Left cardiac atrium (tissue), 4 donors: ENCODE measurements around the gene SAC3D1. TPM values are rescaled to one million over a fixed set of nuclear protein-coding genes. Genes with fewer than 3 reads are reported as not detected.

Experiments
- ATAC-seq, 2 donors: fragments of 200-7000 bp; cut with Tn5 transposase; one replicate each; pipeline ENCODE4 v1.9.1; 2020; ENCODE audit warnings: mild to moderate bottlenecking in 2 of 2, moderate library complexity in 2 of 2
- DNase-seq: peaks from one replicate; pipeline ENCODE4 v3.0.0-alpha.2; 2020
- intact Hi-C, 2 donors: fragments of 100-400 bp; cut with DNase I; formaldehyde crosslinking; loops; one replicate each; pipeline versions ENCODE4 v1.14.1 to v1.15.1; 2022 to 2023
- microRNA-seq, 2 donors: library from miRNA; unstranded; fragments of <30 nt; microRNA quantifications; one replicate each; pipeline ENCODE4 v1.2.0, GENCODE V29; 2020
- total RNA-seq, 2 donors: library from RNA; stranded (reverse); fragmentation: NEBNext Ultra II Directional; extraction: Animal tissue kit (Norgen Biotek cat#: 25700); gene quantifications; one replicate each; pipeline ENCODE4 v1.2.1, GENCODE V29; 2021
- donor health status: DM: no; HTN: yes; CAD: no.
- donor health status: DM: no; HTN: yes; CAD: no; lungs with severe emphysema.
- donor health status: DM: yes; HTN: yes; CAD: no.
- donor health status: Dilated cardiomyopathy.

SAC3D1 gene
- total RNA-seq, 2 donors from 2014 or later: 5.2 to 9.5 TPM

DNA sequence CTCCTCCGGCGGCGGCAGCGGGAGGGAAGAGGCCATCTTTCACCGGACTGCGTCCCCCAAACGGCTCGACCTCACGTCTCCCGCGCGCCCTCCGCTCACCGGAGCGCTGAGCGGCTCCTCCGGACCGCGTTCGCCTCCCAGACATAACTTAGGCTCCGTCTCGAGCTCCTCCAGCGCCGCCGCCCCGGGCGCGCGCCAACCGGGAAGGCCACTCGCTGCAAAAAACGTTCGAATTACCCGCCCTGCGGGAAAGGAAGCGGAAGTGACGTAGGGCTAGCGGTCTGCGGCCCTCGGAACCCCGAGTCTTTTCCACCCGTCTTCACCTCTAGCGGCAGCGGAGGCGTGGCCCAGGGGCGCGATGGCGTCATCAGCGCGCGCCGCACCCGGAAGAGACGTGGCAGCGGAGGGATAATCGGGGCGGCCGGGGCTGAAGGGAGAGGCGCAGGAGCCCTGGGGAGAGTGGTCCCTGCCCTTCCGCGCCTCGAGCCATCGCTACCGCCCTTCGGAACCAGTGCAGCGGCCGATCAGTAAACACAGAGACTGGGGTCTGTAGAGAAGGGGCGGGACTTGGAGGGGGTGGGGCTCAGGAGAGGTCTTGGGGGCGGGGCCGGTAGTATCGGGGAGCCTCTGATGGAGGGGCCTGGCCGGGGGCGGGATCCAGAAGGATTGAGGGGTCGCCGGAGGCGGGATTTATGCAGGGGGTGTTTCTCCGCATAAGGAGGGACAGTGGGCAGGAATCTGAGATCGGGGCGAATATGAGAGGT, 43.0 kb downstream of the SAC3D1 start, which contains the start of the genes CDCA5 and ZFPL1:
Gene CDCA5, minus strand, starts transcription at position 207 of the 764 bp plus-strand sequence. Its CDS starts 62 bp downstream, at position 145.
Gene ZFPL1, plus strand, starts transcription at position 389 of the 764 bp plus-strand sequence. CDS start 477 bp downstream, outside the sequence.
- ATAC-seq (peak; percentile 97 to 99), DNase-seq (peak; percentile 95)

DNA sequence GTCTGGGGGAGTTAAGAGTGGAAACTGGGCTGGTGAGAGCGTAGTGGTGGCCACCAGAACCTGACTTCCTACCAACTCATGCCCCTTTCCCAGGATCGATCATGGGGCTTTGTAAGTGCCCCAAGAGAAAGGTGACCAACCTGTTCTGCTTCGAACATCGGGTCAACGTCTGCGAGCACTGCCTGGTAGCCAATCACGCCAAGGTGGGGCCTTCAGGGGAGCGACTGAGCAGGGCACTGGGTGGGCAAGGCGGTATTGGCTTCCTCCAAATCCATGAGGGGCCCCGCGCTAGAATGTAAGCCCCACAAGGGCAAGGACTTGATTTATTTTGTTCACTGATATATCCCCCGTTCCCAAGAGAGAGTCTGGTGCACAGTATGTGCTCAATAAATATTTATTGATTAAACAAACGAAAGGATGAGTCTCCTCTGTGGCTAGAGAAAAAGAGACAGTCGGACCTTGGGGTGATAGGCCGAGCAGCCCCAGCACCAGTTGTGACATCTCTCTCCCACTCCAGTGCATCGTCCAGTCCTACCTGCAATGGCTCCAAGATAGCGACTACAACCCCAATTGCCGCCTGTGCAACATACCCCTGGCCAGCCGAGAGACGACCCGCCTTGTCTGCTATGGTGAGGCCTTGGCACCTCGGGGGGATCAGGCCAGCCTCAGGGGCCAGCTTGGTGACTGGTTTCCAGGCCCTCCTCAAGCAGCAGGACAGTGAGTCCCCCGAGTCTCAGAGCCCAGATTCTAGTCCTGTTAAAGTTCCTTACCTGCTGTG, 43.8 kb downstream of the SAC3D1 start:
- intact Hi-C loops: no loop called here
- ATAC-seq: peak in 1 of 2 donors; percentile 1
- DNase-seq: no peak

More for the DNA sequence above, 43.0 kb downstream of the SAC3D1 start, which contains the start of the genes CDCA5 and ZFPL1:
- intact Hi-C loops: no loop called here

DNA sequence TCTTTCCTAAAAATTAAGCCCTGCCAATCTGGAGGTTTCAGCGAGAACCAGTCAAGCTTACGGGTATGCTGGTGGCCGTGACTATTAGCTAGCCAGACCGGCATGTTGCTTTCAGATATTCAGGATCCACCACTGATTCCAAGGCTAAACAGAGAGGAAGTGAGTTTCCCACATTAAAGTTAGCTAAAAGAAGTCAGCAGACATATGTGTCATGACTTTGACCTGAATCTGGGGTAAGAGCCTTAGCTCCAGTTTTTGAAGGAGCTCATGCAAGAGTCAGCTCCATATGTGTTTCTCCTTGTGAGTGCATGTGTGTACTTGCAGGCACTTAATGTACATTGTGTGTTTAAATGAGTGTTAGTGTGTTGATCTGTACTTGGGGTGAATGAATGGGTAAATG, 44.4 kb downstream of the SAC3D1 start:
- DNase-seq (no peak), ATAC-seq (no peak)
- intact Hi-C loops: no loop called here

DNA sequence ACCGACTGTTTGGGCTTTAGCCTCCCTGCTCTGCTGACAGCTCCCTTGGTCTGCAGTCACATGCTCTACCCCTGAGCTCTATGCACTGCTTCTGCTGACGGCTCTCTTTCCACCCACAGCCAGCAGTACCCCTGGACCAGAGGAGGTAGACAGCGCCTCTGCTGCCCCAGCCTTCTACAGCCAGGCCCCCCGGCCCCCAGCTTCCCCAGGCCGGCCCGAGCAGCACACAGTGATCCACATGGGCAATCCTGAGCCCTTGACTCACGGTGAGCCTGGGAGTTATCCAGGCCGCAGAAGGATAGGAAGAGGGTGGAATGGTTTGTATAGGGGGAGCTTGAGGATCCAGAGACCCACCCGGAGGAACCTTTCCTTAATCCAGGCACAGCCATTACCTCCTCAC, 45.8 kb downstream of the SAC3D1 start:
- no peak for ATAC-seq
- intact Hi-C loops: no loop called here
- no peak for DNase-seq

DNA sequence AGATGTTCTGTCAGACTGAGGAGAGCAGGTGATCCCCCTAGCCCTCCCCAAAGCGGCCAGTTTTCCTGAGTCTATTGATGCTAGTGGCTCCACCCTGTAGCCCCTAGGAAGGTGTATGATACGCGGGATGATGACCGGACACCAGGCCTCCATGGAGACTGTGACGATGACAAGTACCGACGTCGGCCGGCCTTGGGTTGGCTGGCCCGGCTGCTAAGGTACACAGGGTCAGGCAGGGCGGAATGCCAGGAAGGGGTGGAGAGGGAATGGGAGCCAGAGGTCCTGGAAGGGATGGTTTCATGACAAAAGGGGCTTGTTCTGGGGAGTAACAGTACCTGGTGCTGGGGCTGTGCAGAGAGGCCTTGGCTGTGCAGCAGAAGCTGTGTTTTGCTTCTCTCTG, 46.2 kb downstream of the SAC3D1 start:
- ATAC-seq: no peak
- no peak for DNase-seq
- intact Hi-C loops: no loop called here

DNA sequence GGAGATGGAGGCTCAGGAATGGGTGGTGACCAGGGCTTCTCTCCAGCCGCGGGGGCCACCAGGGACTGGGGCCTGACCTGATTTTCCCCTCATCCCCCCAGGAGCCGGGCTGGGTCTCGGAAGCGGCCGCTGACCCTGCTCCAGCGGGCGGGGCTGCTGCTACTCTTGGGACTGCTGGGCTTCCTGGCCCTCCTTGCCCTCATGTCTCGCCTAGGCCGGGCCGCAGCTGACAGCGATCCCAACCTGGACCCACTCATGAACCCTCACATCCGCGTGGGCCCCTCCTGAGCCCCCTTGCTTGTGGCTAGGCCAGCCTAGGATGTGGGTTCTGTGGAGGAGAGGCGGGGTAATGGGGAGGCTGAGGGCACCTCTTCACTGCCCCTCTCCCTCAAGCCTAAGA, 46.8 kb downstream of the SAC3D1 start:
- ATAC-seq (no peak), DNase-seq (no peak)

DNA sequence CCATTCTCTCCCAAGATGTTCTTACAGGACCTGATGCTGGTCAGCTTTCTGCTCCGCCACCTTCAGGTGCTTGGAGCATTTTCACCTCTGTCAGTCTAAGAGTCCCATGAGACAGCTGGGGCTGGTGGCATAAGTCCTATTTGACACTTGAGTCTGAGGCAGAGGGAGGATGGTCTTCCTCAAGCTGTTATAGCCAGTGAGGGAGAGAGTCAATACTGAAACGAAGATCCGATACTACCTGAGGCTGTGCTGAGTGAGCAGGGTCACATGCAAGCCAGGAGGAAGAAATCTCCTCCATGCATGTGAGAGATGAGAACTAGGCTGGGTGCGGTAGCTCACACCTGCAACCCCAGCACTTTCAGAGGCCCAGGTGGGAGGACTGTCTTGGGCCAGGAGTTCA, 48.6 kb downstream of the SAC3D1 start:
- ATAC-seq (no peak), DNase-seq (no peak)
- intact Hi-C loops: no loop called here

More for the DNA sequence above, 46.8 kb downstream of the SAC3D1 start:
- intact Hi-C loops: no loop called here

DNA sequence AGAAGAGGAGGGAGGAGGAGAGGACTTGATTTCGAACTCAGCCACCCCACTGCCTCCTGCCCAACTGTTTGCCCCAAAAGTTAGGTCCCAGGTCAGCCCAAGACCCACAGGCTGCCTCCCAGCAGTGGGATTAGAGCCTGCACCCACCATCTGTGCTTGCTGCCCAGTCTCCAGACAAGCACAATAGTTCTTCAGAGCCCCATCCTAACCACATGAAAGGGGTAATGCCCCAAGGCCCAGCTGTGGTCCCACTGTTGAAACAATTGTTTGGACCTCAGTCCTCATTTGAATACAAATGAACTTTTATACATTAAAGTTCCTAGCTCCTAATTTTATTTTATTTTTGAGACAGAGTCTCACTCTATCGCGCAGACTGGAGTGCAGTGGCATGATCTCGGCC, 49.6 kb downstream of the SAC3D1 start:
- intact Hi-C loops: no loop called here
- ATAC-seq (no peak), DNase-seq (no peak)

Small RNA genes within 50 kb of the gene (microRNA-seq; reads per million reads assigned to microRNA genes)
- 0.27 to 0.40 reads per million in 2 donors for gene MIR6879

Other genes with a start within 250 kb of the SAC3D1 start
- gene MAP4K2, start 238.0 kb upstream of the SAC3D1 start, total RNA-seq: 10 to 100 TPM in 1 of 2 donors, 1 to 10 TPM in 1; 10.0 to 10.4 TPM
- 10 to 100 TPM in 1 of 2 donors, 1 to 10 TPM in 1; 9.0 to 12.3 TPM for gene MEN1, start 230.7 kb upstream of the SAC3D1 start, total RNA-seq
- gene CDC42BPG, start 196.6 kb upstream of the SAC3D1 start, total RNA-seq: under 1 TPM; 0.55 to 0.65 TPM
- gene EHD1, start 162.6 kb upstream of the SAC3D1 start, total RNA-seq: 10 to 100 TPM; 36.6 to 43.1 TPM
- 10 to 100 TPM; 12.3 to 14.6 TPM for gene ATG2A, start 124.0 kb upstream of the SAC3D1 start, total RNA-seq
- 10 to 100 TPM; 17.9 to 20.5 TPM for gene PPP2R5B, start 116.5 kb upstream of the SAC3D1 start, total RNA-seq
- not detected for gene GPHA2, start 105.3 kb upstream of the SAC3D1 start, total RNA-seq
- gene MAJIN, start 69.1 kb upstream of the SAC3D1 start, total RNA-seq: not detected
- gene BATF2, start 44.2 kb upstream of the SAC3D1 start, total RNA-seq: 1 to 10 TPM; 1.4 to 1.6 TPM
- 100 to 1,000 TPM; 110 to 116 TPM for gene ARL2, start 27.1 kb upstream of the SAC3D1 start, total RNA-seq
- 10 to 100 TPM; 17.2 to 20.1 TPM for gene SNX15, start 13.8 kb upstream of the SAC3D1 start, total RNA-seq
- gene NAALADL1, start 17.3 kb downstream of the SAC3D1 start, total RNA-seq: 1 to 10 TPM; 6.6 to 7.0 TPM
- gene CDCA5, start 42.8 kb downstream of the SAC3D1 start, total RNA-seq: 1 to 10 TPM in 1 of 2 donors, under 1 TPM in 1; 0.81 to 2.5 TPM
- 10 to 100 TPM; 26.2 to 26.5 TPM for gene ZFPL1, start 43.0 kb downstream of the SAC3D1 start, total RNA-seq
- gene VPS51, start 55.0 kb downstream of the SAC3D1 start, total RNA-seq: 10 to 100 TPM; 52.7 to 70.1 TPM
- 10 to 100 TPM; 50.0 to 53.2 TPM for gene TM7SF2, start 70.7 kb downstream of the SAC3D1 start, total RNA-seq
- 1 to 10 TPM; 6.6 to 8.2 TPM for gene ZNHIT2, start 76.5 kb downstream of the SAC3D1 start, total RNA-seq
- gene FAU, start 80.9 kb downstream of the SAC3D1 start, total RNA-seq: 100 to 1,000 TPM; 651 to 723 TPM
- gene MRPL49, start 81.1 kb downstream of the SAC3D1 start, total RNA-seq: 10 to 100 TPM; 26.3 to 33.4 TPM
- 10 to 100 TPM; 33.2 to 41.6 TPM for gene SYVN1, start 93.3 kb downstream of the SAC3D1 start, total RNA-seq
- not detected for gene SPDYC, start 129.0 kb downstream of the SAC3D1 start, total RNA-seq
- gene CAPN1, start 140.7 kb downstream of the SAC3D1 start, total RNA-seq: 10 to 100 TPM; 86.9 to 92.4 TPM
- gene POLA2, start 220.8 kb downstream of the SAC3D1 start, total RNA-seq: 1 to 10 TPM; 5.3 to 7.3 TPM